ENCODE data around the gene KIF1A. TPM values are rescaled to one million over a fixed set of nuclear protein-coding genes. Genes with fewer than 3 reads are reported as not detected.

The KIF1A gene
- total RNA-seq, 2 donors from 2014 or later, result 2.1 to 2.2 TPM

DNA sequence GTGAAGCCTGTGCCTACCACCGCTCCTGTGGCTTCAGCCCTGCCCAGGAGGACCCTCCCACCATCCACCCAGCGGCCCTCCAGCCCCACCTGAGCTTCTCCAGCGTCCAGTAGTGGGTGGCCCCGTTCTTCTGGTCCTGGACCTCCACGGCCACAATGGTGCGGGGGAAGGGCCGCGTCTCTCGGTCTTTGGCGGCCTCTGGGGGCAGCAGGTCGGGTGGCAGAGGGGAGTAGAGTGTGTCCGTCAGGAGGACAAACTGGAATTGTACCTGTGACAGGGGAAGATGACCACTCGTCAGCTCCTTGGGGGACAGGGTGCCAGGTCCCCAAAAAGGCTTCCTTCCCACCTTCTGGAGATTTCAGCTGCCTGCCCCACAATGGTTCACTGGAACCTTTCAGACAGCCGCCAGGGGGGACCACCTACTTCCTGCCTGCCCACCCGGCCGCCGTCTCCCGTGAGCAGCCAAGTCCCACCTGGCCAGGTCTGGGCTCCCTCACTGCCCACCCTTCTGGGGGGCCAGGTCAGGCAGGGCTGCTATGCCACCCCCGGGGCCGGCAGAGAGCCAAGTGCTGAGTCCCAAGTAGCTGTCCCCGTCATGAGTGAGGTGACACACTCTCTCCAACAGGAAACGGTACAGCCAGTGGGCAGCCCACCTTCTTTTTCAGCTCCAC lies 59.3 kb downstream of the KIF1A start:
- intact Hi-C loops (cut with DNase I, micrococcal nuclease), result no loop called here
- ATAC-seq, result no peak
- no peak for DNase-seq

DNA sequence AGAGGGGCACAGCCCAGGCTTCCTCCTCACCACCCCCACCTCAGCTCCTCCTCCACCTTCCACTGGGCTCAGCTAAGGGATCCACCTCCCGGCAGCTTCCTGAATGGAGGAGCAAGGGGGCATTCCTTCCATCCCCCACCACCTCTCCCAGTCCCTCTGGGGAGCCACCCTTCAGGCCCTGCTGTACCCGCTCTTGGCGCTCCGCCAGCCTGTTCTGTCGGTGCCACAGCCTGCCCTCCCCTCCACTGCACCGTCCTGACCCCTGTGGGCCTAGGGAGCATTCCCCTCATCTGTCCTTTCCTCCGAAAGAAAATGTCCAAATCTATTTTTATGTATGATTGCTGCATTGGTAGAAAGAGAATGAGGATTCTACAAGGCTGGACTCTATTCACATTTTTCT lies 59.9 kb downstream of the KIF1A start:
- intact Hi-C loops (cut with DNase I, micrococcal nuclease), result no loop called here
- DNase-seq, result no peak
- no peak for ATAC-seq

DNA sequence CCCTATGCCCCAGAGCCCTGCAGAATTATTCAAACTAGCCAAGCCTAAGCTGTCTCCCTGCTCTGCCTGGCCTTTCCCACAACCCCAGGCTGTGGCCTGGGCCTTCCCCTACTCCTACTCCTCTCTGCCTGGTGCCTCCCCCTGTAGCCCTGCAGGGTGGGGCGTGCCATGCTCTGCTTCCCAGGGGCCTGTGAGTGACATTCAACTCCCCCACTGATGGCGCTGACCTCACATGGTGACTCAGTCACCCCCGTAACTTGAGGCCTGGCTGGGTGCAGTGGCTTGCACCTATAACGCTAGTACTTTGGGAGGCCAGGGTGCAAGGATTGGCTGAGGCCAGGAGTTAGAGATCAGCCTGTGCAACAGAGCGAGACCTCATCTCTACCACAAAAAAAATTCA lies 60.6 kb downstream of the KIF1A start:
- no peak for ATAC-seq

DNA sequence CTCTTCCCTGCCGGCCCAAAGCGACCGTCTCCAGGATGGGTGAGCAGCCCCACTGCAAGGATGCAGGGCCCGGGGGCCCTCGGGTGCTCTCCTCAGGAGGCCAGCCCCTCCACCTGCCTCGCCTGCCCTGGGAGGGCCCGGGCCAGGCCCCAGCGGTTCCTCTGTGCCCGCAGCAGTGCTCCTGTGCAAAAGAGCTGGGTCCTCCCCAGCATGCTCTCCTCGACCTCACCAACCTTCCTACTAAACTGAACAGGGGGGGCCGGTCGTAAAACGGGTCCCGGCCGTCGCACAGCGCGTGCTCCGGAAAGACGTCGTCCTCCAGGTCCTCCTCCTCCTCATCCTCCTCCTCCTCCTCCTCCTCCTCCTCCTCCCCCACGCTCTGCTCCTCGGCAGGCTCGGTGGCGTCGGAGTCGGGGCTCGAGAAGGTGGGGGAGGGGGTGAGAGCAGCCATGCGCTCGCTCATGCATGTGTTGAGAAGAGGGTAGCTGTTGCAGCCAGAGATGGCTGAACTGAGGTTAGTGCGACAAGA lies 62.9 kb downstream of the KIF1A start:
- intact Hi-C loops (cut with DNase I, micrococcal nuclease), result no loop called here
- no peak for ATAC-seq
- DNase-seq, result no peak

More for the DNA sequence above, 60.6 kb downstream of the KIF1A start:
- no peak for DNase-seq
- intact Hi-C loops (cut with DNase I, micrococcal nuclease), result no loop called here

DNA sequence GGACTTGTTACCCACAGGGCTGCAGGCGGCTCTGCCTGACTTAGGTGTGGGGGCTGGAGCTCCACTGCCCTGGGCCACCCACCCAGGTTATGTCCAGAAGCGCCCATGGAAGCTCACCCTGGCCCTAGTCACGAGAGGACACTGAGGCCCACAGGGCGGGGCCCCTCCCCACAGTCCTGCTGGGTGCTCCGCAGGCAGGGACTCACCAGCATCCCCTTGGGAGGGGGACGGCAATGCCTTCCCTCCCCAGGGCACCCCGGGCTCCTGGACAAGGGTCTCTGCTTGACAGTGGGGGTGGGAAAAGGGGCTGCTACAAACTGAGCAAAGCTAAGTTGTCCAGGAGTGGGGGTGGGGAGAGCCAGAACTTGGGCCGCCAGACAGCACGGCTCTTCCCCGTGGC lies 67.8 kb downstream of the KIF1A start:
- intact Hi-C loops (cut with DNase I, micrococcal nuclease), result no loop called here
- ATAC-seq, result no peak
- DNase-seq, result no peak

DNA sequence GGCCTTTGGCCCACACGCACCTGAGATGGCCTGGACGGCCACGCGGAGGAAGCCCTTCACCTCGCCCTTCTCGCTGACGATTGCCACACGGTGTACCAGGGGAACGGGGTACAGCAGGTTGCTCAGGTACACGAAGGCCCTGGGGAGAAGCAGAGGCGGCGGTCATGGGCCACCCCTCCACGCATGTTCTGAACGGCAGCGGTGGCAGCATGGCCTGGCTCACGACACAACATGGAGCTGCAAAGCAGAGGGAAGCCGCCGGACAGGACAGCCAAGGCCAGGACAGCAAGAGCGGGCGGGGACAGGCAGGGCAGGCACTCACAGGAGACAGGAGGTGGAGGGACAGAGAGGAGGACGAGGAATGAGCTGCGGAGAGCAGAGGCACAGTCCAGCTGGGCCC lies 69.6 kb downstream of the KIF1A start:
- intact Hi-C loops (cut with DNase I, micrococcal nuclease), result no loop called here
- no peak for ATAC-seq
- no peak for DNase-seq

DNA sequence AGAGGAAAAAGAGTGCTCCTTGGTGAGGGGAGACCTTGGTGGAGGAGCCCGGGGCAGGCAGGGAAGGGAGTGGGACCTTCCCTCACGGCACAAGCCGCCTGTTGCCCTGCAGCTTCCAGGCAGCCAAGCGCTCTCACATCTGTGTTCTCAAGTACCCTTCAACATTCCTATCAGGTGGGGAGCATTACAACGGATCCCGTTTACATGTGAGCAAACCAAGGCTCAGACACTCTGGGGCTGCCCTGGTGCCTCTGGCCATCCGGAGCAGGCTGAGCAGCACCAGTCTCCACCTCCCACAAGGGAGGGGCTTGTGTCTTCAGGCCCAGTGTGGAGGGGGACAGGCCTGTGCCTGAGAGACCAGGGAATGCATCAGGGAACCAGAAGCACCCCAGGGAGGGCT lies 70.5 kb downstream of the KIF1A start:
- DNase-seq (no peak), ATAC-seq (no peak)
- intact Hi-C loops (cut with DNase I, micrococcal nuclease), result no loop called here

DNA sequence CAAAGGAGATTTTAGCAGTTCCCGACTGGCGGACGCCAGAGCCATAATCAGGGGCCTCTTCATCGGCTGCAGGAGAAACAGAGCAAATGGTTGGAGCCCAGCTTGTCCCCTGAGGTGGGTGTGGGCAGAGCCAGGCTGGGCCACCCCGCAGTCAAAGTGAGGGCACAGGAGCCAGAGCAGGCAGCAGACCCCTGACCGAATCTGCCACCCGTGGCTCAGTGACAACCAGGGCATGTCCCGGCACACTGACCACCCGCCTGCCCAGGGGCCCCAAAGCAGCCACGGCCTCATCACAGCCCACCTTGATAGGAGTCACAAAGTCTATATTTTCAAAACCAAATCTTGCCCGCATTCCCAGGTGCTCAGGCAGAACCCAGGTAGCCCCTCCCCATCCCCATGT lies 72.8 kb downstream of the KIF1A start:
- ATAC-seq (no peak), DNase-seq (no peak)
- intact Hi-C loops (cut with DNase I, micrococcal nuclease), result no loop called here

DNA sequence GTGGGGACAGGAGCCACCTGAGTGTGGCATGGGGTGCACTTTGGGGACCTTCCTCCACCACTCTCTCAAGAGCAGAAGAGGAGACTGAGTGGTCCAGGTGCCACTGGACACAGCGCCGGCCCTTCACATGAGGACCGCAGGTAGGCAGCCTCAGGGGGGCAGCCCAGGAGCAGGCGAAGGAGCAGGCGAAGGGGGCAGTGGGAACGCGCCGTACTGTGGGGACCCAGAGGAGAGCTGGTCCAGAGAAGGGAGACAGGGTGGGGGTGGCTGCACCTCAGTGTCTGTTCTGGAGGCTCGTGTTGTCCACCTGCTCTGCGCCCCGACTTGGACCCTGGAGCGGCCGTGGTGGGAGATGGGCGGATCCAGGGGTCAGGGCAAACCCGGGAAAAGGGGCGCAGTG lies 73.3 kb downstream of the KIF1A start:
- DNase-seq (no peak), ATAC-seq (no peak)
- intact Hi-C loops (cut with DNase I, micrococcal nuclease), result no loop called here

DNA sequence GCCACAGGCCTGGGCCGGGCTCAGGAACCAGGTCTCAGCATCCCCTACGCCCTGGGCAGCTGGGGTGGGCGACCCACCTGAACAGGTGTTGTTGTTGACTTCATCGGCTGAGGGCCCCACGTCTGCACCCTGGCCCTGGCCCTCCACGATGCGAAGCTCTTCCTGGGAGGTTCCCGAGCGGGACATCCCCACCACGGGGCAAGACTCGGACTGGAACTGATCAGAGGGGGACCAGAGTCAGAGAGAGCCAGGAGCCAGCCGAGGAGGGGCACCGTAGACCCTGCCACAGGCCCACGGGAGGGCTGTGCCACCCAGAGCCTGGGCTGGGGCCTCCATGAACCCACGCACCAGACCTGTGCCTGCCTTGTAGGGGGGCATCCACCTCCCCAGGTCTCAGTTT lies 74.1 kb downstream of the KIF1A start:
- no peak for ATAC-seq
- no peak for DNase-seq
- intact Hi-C loops (cut with DNase I, micrococcal nuclease), result no loop called here

DNA sequence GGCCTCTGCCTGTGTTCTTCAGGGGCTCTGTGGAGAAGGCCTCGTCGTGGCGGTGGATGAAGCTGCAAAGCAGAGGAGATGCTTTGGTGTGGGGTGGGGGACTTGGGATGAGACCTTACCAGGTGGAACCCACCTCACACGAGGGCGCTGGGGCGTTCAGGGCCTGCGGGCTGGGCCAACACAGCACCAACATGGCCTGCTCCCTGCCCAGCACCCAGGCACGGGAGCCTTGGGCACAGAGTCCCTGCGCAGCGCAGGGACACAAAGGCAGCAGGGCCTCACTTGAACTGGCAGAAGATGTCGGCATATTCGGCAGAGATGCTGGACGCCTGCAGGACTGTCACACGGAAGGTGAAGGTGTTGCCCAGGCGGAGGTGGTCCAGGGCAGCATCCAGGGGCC lies 74.6 kb downstream of the KIF1A start:
- no peak for ATAC-seq
- no peak for DNase-seq
- intact Hi-C loops (cut with DNase I, micrococcal nuclease), result no loop called here

DNA sequence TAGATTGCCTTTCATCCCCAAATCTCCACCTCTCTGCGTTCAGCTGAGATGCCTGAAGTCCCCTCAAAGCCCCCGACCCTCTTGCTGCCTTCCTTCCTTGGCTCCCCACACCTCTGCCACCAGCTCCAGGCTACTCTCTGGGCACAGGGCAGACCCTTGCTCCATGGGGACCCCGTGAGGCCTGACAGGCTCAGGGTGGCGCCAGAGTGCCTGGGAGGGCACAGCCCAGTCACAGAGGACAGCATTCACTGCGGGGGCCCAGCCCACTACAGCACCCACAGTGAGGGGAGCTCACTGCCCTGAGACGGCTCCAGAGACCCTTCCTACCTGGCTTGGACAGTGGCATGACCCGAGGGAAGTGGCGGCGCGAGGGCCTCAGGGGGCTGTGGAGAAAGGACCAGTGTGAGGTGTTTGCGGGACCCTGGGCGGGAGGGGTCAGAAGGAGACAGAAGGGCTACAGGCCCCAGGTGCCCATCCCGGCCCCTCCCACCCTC lies 77.4 kb downstream of the KIF1A start:
- DNase-seq (no peak), ATAC-seq (no peak)
- intact Hi-C loops (cut with DNase I, micrococcal nuclease), result no loop called here

DNA sequence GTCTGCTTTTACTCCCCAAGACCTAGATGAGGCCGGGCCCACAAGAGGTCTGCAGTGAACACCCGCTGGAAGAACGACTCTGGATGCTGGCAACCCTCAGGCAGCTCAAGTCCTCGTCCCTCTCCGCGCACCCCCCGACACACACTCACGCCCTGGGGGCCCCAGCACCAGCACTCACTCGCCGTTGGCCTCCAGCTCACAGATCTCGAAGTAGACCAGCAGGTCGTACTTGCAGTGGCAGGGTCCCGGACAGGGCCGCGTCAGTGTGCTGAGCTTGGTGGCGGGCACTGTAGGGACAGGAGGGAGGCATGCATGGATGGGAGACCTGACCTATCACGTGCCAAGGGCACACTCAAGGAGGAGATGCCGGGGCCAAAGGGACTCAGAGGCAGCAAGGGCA lies 78.9 kb downstream of the KIF1A start:
- no peak for ATAC-seq
- intact Hi-C loops (cut with DNase I, micrococcal nuclease), result no loop called here
- DNase-seq, result no peak

DNA sequence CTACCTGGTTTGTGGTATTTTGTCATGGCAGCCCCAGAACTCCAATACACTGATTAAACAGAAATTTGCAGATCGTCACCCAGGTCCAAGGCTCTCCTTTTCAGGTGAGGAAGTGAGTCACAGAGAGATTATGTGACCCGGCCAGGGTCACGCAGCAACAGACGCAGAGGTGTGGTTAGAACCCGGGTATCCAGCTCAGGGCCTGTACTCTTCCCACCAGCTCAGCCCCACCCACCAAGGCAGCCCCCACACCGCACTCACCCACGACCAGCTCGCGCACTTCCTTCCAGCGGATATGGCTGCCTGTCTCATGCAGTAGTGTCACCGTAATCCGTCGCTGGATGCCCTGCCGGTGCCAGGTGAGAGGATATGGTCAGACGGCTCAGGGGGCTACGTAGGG lies 80.2 kb downstream of the KIF1A start:
- ATAC-seq, result no peak
- no peak for DNase-seq
- intact Hi-C loops (cut with DNase I, micrococcal nuclease), result no loop called here

DNA sequence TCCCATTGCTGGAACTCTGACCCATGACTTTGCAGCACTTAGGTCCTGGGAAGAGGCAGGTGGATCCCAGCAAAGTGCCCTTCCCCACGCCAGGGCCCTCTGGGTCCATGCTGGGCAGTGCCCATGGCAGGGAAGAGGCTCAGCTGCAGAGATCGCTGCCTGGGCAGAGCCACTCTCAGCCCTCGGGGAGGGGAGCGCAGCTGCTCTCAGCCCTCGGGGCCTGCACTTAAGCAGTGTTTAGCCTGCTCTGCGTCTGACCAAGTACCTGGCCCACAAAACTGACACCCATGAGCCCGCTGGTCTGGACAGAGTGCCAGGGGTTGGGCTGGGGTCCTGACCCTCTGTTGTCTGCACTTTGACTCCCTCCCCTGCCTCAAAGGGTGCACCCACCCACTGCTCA lies 82.1 kb downstream of the KIF1A start:
- intact Hi-C loops (cut with DNase I, micrococcal nuclease), result no loop called here
- ATAC-seq (no peak), DNase-seq (no peak)

DNA sequence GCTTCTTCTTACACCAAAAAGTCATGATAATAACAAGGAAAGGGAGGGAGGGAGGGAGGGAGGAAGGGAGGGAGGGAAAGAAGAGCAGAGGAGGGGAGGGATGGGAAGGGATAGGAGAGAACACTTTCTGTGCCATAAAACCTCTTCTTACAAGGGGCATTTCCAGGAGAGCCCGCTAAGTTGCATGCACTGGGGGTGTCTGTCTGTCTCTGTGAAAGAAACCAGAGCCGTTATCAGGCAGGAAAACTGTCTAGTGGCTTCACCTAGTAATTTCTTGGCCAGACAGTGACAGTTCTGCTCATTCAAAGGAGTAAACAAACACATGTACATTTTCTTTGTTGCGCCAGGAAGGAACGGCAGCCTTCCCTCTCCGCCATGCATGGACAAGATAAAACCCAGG lies 82.5 kb downstream of the KIF1A start:
- ATAC-seq (no peak), DNase-seq (no peak)
- intact Hi-C loops (cut with DNase I, micrococcal nuclease), result no loop called here

DNA sequence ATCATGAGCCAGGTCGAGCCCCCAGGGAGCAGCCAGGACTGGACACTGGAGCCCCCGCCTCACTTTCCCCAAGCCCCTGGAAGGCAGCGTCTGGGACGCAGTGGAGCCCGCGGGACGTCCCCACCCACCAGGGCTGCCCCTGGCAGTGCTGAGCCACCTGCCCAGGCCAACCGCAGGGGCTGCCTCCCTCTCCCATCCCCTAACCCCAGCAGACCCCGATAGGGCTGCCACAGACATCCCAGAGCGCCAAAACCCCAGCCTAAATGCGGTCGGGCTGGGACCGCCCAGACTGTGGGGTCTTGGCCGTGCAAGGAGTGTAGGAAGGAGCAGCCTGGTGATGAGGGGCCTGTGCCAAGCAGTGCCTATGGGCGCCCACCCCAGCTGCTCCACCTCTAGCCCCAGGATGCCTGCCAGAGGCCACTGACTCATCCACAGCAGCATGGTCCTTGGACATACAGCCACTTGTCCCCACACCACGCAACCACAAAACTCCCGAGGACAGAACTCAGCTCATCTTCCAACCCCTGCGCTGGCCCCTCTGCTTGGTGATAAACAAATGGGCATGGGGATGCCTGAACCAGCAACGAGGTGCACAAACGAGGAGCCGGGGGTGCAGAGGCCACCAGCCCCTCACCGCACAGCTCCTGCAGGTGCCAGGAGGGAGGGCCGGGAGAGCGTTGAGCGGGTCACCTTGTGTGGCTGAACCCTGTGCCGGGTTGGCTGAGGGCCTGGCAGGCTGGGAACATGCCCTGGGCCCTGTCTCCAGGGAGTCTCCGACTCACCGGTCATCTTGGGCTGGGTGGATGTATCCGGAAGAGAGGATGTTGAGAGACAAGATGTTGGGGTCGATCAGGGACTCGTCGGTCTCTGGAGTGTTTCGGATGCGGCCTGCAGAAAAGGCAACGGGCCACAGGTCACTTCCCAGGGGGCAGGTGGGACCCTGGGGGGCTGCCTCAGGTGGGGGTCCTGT lies 83.5 kb downstream of the KIF1A start:
- DNase-seq (no peak), ATAC-seq (no peak)
- intact Hi-C loops (cut with DNase I, micrococcal nuclease), result no loop called here

DNA sequence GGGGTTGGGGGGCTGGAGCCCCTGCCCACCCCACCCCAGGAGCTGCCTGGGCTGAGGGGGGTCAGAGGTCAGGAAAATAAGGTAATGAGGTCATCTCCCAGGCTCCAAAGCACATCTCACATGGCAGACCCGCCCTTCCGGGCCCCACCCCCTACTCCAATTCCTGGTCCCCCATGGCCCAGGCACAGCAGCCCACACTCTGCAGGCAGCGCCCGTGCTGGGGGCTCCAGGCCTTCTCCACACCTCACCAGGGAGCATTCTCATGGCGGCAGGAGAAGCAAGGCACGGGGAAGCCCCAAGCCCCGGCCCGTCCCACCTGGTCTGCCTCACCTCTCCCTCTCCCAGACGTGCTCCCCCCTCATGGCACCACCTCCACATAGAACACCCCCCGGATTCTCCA lies 84.5 kb downstream of the KIF1A start:
- intact Hi-C loops (cut with DNase I, micrococcal nuclease), result no loop called here
- no peak for ATAC-seq

DNA sequence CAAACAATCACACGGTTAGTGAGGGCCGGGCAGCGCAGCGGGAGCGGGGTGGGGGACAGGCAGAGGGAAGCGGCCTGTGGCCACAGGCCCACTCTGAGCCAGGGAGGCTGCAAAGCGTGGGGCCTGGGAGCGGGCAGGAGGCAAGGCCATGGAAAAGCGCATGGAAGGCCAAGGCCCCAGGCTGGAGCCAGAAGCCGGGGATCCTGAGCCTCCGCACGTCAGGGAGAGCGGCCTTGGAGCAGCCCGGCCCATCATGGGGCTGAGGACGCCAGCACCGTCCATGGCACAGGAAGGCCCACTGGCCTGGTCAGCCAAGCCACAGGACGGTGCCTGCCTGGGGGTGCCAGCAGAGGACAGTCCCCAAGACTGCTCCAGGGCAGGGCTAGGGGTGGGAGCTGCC lies 85.3 kb downstream of the KIF1A start:
- DNase-seq, result no peak
- no peak for ATAC-seq
- intact Hi-C loops (cut with DNase I, micrococcal nuclease), result no loop called here

More for the DNA sequence above, 84.5 kb downstream of the KIF1A start:
- no peak for DNase-seq

All from left colon (tissue), 2 donors.